CD4-positive, alpha-beta T cell (primary cell): Measurements from ENCODE around the gene CINP. TPM values are rescaled to one million over a fixed set of nuclear protein-coding genes. Genes with fewer than 3 reads are reported as not detected.
"Not testable (repeated sequence)": the region's sequence is repeated elsewhere in the genome, so short reads cannot be mapped to it uniquely, and the experiment has no call there.

Experiments used
- ATAC-seq: fragments of 200-7000 bp; cut with Tn5 transposase; one replicate; pipeline ENCODE4 v1.10.0; 2022; ENCODE audit warnings: mild to moderate bottlenecking; ENCODE audit not compliant: poor library complexity
- CTCF ChIA-PET: fragments of 350-600 bp; sonication (Branson Sonifier 250); formaldehyde crosslinking; loops from one replicate; lab custom pipeline; 2021; ENCODE audit warnings: antibody characterized with exemption, inconsistent platforms; lab: Charles Lee
- POLR2A ChIA-PET: fragments of 350-600 bp; sonication (Branson Sonifier 250); formaldehyde crosslinking; loops from one replicate; lab custom pipeline; 2021; ENCODE audit warnings: antibody characterized with exemption, inconsistent platforms; lab: Charles Lee
- DNase-seq, 14 experiments: peaks; one replicate each; pipeline ENCODE4 v3.0.0-alpha.2; 2013 to 2020; ENCODE audit warnings: mixed read lengths in 2 of 14
- H3K27ac ChIP-seq, 2 donors: one replicate each; pipeline versions ENCODE4 v1.5.1 to v1.7.0; 2013; ENCODE audit warnings: low read length in 2 of 2, low read depth in 1 of 2, mild to moderate bottlenecking in 1 of 2
- H3K27me3 ChIP-seq, 2 experiments: 1 replicate in 1 of 2; 2 replicates in 1 of 2; pipeline versions ENCODE4 v1.6.1 to v1.7.0; 2013; ENCODE audit warnings: low read length in 2 of 2, control low read depth in 1 of 2, mild to moderate bottlenecking in 1 of 2, moderate library complexity in 1 of 2; ENCODE audit not compliant: insufficient read depth in 2 of 2, control insufficient read depth in 1 of 2
- H3K36me3 ChIP-seq: one replicate; pipeline ENCODE4 v1.6.1; 2013; ENCODE audit warnings: low read length, control low read depth; ENCODE audit not compliant: insufficient read depth
- H3K4me1 ChIP-seq: one replicate; pipeline ENCODE4 v1.6.1; 2013; ENCODE audit warnings: low read length, control low read depth; ENCODE audit not compliant: insufficient read depth
- H3K4me3 ChIP-seq: one replicate; pipeline ENCODE4 v1.5.1; 2013; ENCODE audit warnings: mild to moderate bottlenecking, low read length, moderate library complexity
- H3K9me3 ChIP-seq, 2 experiments: 1 replicate in 1 of 2; 2 replicates in 1 of 2; pipeline versions ENCODE4 v1.6.1 to v1.7.0; 2013; ENCODE audit warnings: low read length in 2 of 2, mild to moderate bottlenecking in 2 of 2, control low read depth in 1 of 2, moderate library complexity in 1 of 2; ENCODE audit not compliant: control insufficient read depth in 1 of 2, insufficient read depth in 1 of 2
- H3K27ac Mint-ChIP-seq: one replicate; pipeline ENCODE4 v1.8.0; 2020; ENCODE audit warnings: mixed read lengths
- H3K27me3 Mint-ChIP-seq: one replicate; pipeline ENCODE4 v1.8.0; 2021; ENCODE audit warnings: mixed read lengths
- H3K36me3 Mint-ChIP-seq: one replicate; pipeline ENCODE4 v1.8.0; 2021; ENCODE audit warnings: low read depth, mixed read lengths
- H3K4me1 Mint-ChIP-seq: one replicate; pipeline ENCODE4 v1.8.0; 2021; ENCODE audit warnings: low read depth, mixed read lengths
- H3K4me3 Mint-ChIP-seq: one replicate; pipeline ENCODE4 v1.8.0; 2020; ENCODE audit warnings: mild to moderate bottlenecking, mixed read lengths
- H3K9me3 Mint-ChIP-seq: one replicate; pipeline ENCODE4 v1.8.0; 2020; ENCODE audit warnings: mixed read lengths
- CTCF ChIP-seq: fragments of 200-600 bp; IDR thresholded peaks from one replicate; pipeline ENCODE4 v1.8.0; 2022; ENCODE audit warnings: antibody characterized with exemption, mild to moderate bottlenecking
- intact Hi-C, 2 experiments: fragments of 100-400 bp; cut with DNase I in 1 of 2; cut with micrococcal nuclease in 1 of 2; formaldehyde crosslinking; loops; one replicate each; pipeline versions ENCODE4 v1.15.1 to v1.9.0; 2023 to 2025; cut with DNase I, micrococcal nuclease
- total RNA-seq, 174 experiments: library from RNA in 2 of 174; stranded (reverse) in 2 of 174; gene quantifications; one replicate each; pipeline ENCODE4 v1.2.3 and lab custom pipeline; 2021 to 2026

The CINP gene
- total RNA-seq, 2 experiments from 2014 or later = 12.6 to 14.5 TPM

- intact Hi-C loops = loop anchor here in 1 of 2 experiments (2.0 to 5.0 kb wide), 5 partner anchors 15 to 1029 kb away; partner anchors contain the start of genes CINP, EIF5, HSP90AA1 and TECPR2
- Mint-ChIP-seq H3K4me1 (peaks cover 6% of the 10 kb centered on the region), H3K4me3 (peak overlapping the region; percentile 83), H3K27ac (no peak overlapping the region), H3K9me3 (no peaks in the 10 kb centered on the region), H3K27me3 (peaks cover 5% of the 10 kb centered on the region), H3K36me3 (peaks cover 6% of the 10 kb centered on the region)
- no peaks in the 10 kb centered on the region for H3K27me3 ChIP-seq
- ChIA-PET CTCF (interaction anchor here (1.6 to 4.7 kb wide), 3 partner anchors 8 to 14 kb away, joined by 5 to 32 read pairs (median 31); no protein-coding TSS in a partner anchor), POLR2A (interaction anchor here (1.3 to 2.0 kb wide), 2 partner anchors 10 to 13 kb away, joined by 7 to 12 read pairs; no protein-coding TSS in a partner anchor)
- no peak overlapping the region for H3K4me3 ChIP-seq
- H3K4me1 ChIP-seq = peaks cover 12% of the 10 kb centered on the region
- H3K9me3 ChIP-seq = no peaks in the 10 kb centered on the region
- no peak for DNase-seq
- no peak for ATAC-seq
- H3K36me3 ChIP-seq = no peaks in the 10 kb centered on the region
- no peak overlapping the region for H3K27ac ChIP-seq
- TF ChIP-seq CTCF = no peak
Measured at GRCh38 chr14:102303664-102304063, 59.0 kb downstream of the CINP start.

GRCh38 chr14:102298303-102299070, 64.2 kb downstream of the CINP start:
- H3K4me1 Mint-ChIP-seq, H3K9me3 Mint-ChIP-seq, H3K4me3 ChIP-seq, H3K27me3 ChIP-seq, H3K4me3 Mint-ChIP-seq, H3K4me1 ChIP-seq, H3K9me3 ChIP-seq, H3K27ac ChIP-seq, POLR2A ChIA-PET, H3K36me3 Mint-ChIP-seq, ATAC-seq, H3K27me3 Mint-ChIP-seq, H3K36me3 ChIP-seq, intact Hi-C loops, DNase-seq, H3K27ac Mint-ChIP-seq: not testable (repeated sequence)
- CTCF ChIA-PET = interaction anchor here (0.6 to 1.2 kb wide), 2 partner anchors 16 to 18 kb away, joined by 4 to 5 read pairs; no protein-coding TSS in a partner anchor

Other genes starting within 250 kb of the CINP start
- 10 to 100 TPM; 40.1 to 41.2 TPM for gene WDR20, start 223.0 kb downstream of the CINP start, total RNA-seq
- 1 to 10 TPM; 2.3 to 2.5 TPM for gene MOK, start 57.7 kb downstream of the CINP start, total RNA-seq
- gene ZNF839, start 43.1 kb downstream of the CINP start, total RNA-seq = 10 to 100 TPM; 25.4 to 28.1 TPM
- gene TECPR2, start 51 bp upstream of the CINP start, total RNA-seq = 1 to 10 TPM; 5.0 to 5.4 TPM
- 1 to 10 TPM; 4.4 to 5.5 TPM for gene ANKRD9, start 146.9 kb upstream of the CINP start, total RNA-seq
- 10 to 100 TPM; 20.5 to 23.1 TPM for gene RCOR1, start 229.8 kb upstream of the CINP start, total RNA-seq